Stimulated activated CD4-positive, alpha-beta T cell treated with anti-CD3 and anti-CD28 coated beads, TNF-alpha, amount 100 ng/mL, for 1 hour (primary cell): Measurements from ENCODE around the gene HPCA.

ENCODE experiments used
- DNase-seq, 3 donors: peaks; one replicate each; pipeline ENCODE4 v3.0.0-alpha.2; 2020; ENCODE audit warnings: low read depth in 3 of 3, low spot score in 1 of 3

HPCA gene

DNA sequence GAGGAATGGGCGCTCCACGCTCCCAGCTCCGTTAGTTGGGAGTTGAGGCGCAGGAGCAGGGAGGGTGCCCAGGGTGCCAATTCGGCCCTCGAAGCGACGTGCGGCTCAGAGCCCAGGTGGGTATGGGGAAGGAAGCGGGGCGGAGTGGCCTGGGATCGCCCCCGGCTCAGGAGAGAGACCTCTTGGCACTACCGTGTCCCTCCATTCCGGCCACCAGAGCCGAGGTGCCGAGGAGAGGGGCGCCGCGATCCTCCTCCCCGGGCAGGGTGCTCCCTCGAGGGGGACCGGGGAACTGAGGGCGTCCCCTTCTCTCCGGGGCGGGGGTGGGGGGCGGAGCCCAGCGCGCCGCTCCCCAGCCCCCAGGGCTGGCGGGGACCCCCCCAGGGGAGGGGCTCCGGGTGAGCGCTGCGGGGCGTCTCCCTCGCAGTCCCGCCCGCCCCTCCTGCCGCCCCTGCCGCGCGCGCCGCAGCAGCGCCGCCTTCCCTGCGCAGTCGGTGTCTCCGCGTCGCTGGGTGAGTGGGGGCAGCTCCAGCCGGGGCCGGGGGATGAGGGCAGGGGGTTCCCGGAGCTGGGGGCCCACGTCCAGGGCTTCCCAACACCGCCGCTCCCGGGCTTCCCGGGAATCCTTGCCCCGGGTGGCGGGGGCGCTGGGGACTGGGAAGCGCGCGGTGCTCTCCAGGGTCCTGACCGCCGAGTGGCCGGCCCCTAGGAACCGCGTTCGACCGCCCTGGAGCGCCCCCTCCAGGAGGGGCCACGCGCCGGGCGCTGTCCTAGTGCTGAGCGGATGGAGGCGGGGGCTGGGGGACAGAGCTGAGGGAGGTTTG lies at the start of gene HPCA:
Gene HPCA, plus strand, starts transcription at position 488 of the 824 bp plus-strand sequence. CDS start 2,408 bp downstream, outside the sequence.
- no peak for DNase-seq

GRCh38 chr1:32848354-32849063 lies 37.8 kb upstream of the HPCA start:
- DNase-seq = no peak

DNA sequence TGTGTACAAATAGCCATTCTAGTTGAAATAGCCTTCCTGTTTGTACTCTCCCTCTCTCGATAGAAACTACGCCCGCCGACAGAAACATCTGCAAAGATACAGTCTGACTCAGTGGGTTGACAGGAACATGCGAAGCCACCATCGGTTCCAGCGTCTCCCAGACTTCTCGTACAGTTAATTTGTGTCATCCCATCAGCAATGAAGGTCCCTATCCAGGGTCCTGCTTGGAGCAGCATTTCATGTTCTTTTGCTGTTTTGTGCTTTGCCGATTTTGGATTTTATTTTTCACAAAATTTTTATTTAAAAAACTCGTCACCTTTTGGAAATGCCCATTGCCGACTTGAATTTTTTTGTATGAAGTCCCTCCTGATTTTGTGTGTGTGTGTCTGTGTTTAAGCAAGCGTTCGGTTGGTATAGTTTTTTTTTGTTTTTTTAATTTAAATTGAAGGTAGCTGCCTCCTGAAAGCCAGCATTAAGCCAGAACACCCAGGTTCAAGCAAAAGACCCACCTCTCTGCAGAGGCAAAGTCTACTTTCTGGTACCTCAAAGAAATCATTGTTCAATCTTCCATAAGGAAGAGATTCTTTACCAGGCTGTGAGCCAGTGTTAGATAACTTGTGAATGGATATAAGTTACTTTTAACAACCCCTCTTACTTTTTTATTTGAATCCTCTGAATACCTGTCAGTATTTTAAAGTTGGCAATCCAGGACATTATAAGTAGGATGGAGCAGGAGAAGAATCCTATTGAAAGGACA lies 30.3 kb upstream of the HPCA start:
- DNase-seq = no peak

GRCh38 chr1:32858136-32858535 lies 28.2 kb upstream of the HPCA start:
- DNase-seq = no peak

GRCh38 chr1:32858791-32859190 lies 27.5 kb upstream of the HPCA start:
- no peak for DNase-seq

DNA sequence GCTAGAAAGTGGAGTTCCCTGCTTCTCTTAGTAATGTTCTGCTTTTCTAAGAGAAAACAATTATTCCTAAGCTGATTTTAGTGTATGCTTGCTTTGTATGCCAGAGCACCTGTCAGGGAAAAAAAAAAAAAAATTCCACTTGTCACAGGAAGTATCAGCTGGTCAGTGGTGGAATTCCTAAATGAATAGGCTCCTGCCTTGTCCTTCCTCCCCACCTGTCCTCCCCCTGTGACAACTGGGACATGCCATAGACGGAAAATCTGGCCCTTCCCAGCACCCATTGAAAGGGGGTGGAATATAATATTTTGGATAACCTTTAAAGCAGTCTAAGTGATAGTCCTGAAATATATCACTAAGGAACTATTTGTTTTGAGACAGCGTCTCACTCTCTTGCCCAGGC lies 26.4 kb upstream of the HPCA start:
- no peak for DNase-seq

- DNase-seq = no peak
Observed at GRCh38 chr1:32860566-32860965, 25.7 kb upstream of the HPCA start.

DNA sequence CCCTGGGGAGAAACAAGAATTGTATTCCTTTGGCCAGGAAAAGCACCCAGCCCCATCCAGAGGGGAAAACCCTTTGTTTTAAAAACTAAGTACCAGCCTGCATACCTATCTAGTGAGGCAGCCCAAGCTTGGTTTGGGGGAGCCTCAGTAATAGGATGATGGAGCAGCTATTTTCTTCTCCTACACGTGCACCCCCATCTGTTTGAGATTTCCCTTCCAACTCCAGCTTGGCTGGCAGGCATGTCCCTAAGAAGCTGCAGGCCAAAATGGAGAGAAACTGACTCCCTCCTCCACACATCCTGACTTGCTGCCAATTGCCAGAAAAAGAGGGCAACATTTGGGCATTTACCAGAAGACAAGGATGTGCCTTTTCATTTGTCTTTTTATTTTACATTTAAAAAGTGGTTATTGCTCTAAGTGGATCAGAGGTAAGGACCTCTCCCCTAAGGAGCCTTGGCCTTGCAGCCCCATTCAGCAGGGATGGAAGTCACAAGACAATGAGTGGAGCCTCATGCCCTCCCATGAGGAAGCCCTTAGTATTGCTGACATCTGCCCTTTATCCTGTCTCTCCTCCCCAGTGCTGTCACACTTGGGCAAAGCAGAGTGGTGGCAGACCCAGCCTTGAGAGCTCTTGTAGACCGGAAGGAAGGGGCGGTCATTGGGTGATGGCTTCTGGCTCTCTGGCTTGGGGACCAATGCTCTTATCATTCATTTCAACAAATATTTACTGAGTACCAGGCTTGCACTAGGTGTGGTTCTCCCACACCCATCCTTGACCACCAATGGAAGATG lies 24.2 kb upstream of the HPCA start:
- no peak for DNase-seq

- no peak for DNase-seq
Observed at GRCh38 chr1:32863218-32863880, 22.9 kb upstream of the HPCA start.

- no peak for DNase-seq
Observed at GRCh38 chr1:32863881-32864245, 22.4 kb upstream of the HPCA start.

DNA sequence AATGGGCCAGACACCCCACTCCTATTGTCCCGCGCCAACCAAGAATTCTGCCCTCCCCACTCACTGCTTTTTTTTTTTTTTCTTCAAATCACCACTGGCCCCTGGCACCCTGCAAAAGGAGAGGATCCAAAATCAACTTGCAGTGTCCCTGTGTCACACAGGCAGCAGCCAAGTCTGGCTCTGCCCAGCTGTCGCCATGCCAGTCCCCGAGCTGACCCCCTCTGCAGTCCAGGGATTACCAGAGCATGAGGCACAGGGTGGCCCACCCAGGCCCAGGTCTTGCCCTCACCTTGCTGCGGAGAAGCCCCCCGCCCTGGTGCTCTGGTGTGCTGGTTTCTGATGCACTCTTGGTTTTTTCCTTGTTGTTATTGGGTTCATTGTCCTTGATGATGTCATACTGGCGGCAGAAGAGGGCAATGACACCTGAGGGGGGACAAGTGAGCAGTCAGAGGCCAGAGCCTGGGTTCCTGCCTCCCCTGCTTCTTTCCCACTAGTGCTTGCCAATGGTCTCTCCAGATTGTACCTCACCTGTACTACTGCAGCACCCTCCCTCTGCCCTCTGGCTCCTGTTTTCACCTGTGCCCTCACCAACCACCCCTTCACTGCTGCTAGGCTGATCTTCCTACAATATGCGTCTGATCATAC lies 21.8 kb upstream of the HPCA start:
- no peak for DNase-seq

GRCh38 chr1:32865639-32866405 lies 20.5 kb upstream of the HPCA start:
- DNase-seq = no peak

- DNase-seq = no peak
Observed at GRCh38 chr1:32867151-32867550, 19.1 kb upstream of the HPCA start.

DNA sequence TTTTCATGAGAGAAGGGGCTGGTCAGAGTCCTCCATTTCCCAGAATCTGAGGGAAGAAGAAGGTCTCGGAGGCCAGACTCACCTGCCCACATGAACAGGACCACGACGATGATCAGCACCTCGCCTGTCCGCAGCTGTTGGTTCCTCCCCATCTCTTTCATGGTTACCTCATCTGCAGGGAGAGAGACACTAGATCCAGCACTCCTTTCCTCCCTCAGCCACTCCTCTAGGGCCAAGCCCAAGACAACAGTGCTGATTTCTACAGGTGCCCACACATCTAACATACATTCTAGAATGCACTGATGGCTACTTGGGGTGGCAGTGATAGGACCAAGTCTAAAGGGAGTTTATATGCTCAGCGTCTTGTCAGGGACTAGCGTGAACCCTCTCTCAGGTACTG lies 18.6 kb upstream of the HPCA start:
- DNase-seq = no peak

DNA sequence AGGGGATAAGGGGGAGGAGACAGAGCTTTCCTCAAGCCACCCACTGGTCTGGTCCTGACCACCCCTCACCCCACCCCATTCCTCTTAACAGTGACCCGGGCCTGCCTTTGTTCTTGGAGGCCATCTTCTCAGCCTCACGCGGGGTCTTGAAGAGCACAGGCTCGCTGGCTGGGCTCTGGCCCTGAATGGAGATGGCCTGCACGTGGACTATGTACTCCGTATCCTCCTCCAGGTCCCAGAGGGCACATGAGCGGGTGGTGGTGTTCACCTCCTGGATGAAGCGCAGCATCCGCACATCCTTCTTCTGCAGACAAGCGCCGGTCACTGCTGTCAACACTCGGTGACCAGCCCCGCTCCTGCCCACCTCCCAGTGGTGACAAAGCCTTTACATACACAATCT lies 18.2 kb upstream of the HPCA start:
- no peak for DNase-seq

DNA sequence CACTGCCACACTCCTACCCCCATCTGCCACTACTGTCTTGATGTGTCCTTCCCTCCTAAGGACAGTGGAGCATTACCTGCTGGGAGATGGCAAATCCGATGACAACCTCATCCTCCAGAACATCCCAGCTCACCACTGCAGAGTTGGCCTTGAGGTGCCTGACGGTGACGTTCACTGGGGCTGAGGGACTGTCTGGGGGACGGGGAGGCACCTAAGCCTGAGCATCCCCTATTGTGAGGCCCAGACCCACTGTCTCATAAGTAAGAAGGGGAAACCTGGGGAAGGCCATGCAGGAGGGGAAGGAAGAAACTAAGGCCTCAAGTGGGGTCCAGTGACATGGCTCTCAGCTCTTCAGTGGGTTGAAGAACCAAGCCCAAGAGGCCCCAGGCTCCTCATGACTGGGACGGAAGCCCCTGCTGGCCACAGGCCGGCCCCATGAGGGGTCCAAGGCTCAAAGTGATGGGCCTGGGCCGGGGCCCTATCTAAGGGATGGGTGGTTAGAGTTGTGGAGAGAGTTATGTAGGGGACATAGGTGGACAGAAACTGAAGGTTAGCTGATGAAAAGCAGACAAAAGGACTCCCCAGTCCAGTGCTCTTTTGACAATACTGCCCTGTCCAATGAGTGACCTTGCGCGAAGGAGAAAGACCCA lies 17.4 kb upstream of the HPCA start:
- no peak for DNase-seq

DNA sequence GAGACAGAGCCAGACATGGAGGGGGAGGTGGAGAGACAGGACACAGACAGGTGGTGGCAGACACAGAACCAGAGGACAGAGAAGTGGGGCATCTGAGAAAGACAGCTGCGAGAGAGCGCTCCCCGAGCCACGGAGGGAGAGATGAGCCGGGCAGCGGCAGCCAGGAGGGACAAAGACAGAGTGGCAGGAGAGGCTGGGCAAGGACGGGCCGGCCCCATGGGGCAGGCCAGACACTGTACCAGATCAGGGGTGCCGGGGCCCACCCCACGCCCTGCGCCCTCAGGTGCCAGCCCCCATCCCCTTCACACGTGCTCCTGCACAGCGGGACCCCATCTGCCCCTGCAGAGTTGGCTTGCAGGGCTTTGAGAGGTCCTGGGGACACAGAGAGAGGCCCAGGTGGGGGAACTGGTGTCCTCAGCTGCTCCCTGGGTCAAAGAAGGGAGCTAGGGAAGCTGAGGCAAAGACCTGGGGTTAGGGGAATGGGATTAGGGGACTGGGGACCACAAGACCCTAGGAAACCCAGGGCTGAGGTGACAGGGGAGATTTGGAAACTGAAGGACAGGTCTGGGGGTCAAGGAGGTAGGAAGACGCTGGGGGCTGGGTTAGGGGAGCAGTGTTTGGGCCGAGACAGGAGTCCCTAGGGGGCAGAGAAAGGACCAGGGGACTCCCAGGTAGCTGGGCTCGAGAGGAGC lies 16.2 kb upstream of the HPCA start:
- no peak for DNase-seq
